Measurements from ENCODE around the gene PLCE1. TPM values are rescaled to one million over a fixed set of nuclear protein-coding genes. Genes with fewer than 3 reads are reported as not detected.

Gene PLCE1
- total and polyA plus RNA-seq, 10 of the 15 experiments (the other 5 are each of a cell fraction or from before 2014, with no cell fraction given): under 0.01 to 1.2 (median 0.03) TPM

DNA sequence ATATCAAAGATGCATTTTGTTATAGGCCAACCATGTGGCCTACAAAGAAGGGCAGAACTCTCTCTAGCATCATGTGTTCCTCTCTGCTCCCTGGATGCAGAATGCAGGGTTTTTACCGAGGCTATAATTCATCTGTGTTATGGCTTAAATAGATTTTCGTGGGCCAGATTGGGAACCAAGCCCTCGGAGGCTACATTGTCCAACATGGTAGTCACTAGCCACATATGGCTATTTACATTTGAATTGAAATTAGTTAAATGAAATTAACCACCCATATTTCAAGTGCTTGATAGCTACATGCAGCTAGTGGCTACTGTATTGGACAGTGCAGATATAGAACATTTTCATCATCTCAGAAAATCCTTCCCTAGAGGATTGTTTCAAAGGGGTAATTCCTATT, 2.8 kb downstream of the PLCE1 start:
- ChIA-PET CTCF (no interaction called here), RAD21 (ENCODE audit: unreplicated experiment) (no interaction called here), POLR2A (no interaction called here), SMC1A (ENCODE audit: uncharacterized antibody, unreplicated experiment) (no interaction called here)
- Histone ChIP-seq H3K4me2 (ENCODE audit: control insufficient read depth, insufficient read depth) (no peak overlapping the region), H2AFZ (ENCODE audit: control insufficient read depth, low read depth, low read length) (no peak overlapping the region), H3K36me3 (ENCODE audit: control insufficient read depth in 2 of 2, insufficient read depth in 2 of 2, low read length in 1 of 2) (no peaks in the 10 kb centered on the region), H3K4me1 (ENCODE audit: control insufficient read depth, insufficient read depth, low read length) (no peaks in the 10 kb centered on the region), H3K4me3 (no peak overlapping the region), H3K27me3 (replicated peaks in 1 of 2; ENCODE audit: control insufficient read depth in 2 of 2, insufficient read depth in 2 of 2, low read length in 1 of 2) (peaks cover 4 to 22% of the 10 kb centered on the region in 2 experiments), H3K27ac (ENCODE audit: control insufficient read depth, insufficient read depth) (no peak overlapping the region), H4K20me1 (ENCODE audit: control insufficient read depth, insufficient read depth) (no peaks in the 10 kb centered on the region), H3K9ac (ENCODE audit: control insufficient read depth, insufficient read depth, low read length) (no peak overlapping the region), H3K9me3 (replicated peaks; ENCODE audit: control insufficient read depth, insufficient read depth, low read length) (no peaks in the 10 kb centered on the region), H3K79me2 (ENCODE audit: control insufficient read depth, insufficient read depth, low read length) (no peaks in the 10 kb centered on the region)
- no peak for ATAC-seq
- no peak for FAIRE-seq
- 22% methylated on average over 3 of the region's 3 CpGs for WGBS (ENCODE audit: insufficient coverage, insufficient replicate concordance, low lambda C conversion rate, missing lambda C conversion rate)
- in situ Hi-C loops (cut with MboI): no loop called here
- intact Hi-C loops (cut with micrococcal nuclease; ENCODE audit: unreplicated experiment): no loop called here
- no peak for DNase-seq (ENCODE audit: low read depth, low spot score)
- no TSS peak for BruUV-seq (replicated peaks)
- TF ChIP-seq NR2C2 (IDR thresholded peaks at IDR 0.05; ENCODE audit: borderline replicate concordance, control insufficient read depth, insufficient read length, low read depth) (no peak), MTA2 (IDR thresholded peaks at IDR 0.05; ENCODE audit: low read depth) (no peak), BCL11A (IDR thresholded peaks at IDR 0.05; ENCODE audit: low read depth, low read length) (no peak), RUNX3 (IDR thresholded peaks at IDR 0.05; ENCODE audit: low read length) (no peak), KDM1A (IDR thresholded peaks at IDR 0.05; ENCODE audit: borderline replicate concordance) (no peak), CHD2 (IDR thresholded peaks at IDR 0.05; ENCODE audit: borderline replicate concordance, low read depth, low read length) (no peak), CREM (IDR thresholded peaks at IDR 0.05; ENCODE audit: low read depth) (no peak)
- TF ChIP-seq, protein P1, sequence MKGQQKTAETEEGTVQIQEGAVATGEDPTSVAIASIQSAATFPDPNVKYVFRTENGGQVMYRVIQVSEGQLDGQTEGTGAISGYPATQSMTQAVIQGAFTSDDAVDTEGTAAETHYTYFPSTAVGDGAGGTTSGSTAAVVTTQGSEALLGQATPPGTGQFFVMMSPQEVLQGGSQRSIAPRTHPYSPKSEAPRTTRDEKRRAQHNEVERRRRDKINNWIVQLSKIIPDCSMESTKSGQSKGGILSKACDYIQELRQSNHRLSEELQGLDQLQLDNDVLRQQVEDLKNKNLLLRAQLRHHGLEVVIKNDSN (IDR thresholded peaks at IDR 0.05; ENCODE audit: borderline replicate concordance, extremely low read length, insufficient read depth, low read depth, low read length): no peak
- TF ChIP-seq, protein P2, sequence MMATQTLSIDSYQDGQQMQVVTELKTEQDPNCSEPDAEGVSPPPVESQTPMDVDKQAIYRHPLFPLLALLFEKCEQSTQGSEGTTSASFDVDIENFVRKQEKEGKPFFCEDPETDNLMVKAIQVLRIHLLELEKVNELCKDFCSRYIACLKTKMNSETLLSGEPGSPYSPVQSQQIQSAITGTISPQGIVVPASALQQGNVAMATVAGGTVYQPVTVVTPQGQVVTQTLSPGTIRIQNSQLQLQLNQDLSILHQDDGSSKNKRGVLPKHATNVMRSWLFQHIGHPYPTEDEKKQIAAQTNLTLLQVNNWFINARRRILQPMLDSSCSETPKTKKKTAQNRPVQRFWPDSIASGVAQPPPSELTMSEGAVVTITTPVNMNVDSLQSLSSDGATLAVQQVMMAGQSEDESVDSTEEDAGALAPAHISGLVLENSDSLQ (IDR thresholded peaks at IDR 0.05): no peak
- TF ChIP-seq, protein P3, sequence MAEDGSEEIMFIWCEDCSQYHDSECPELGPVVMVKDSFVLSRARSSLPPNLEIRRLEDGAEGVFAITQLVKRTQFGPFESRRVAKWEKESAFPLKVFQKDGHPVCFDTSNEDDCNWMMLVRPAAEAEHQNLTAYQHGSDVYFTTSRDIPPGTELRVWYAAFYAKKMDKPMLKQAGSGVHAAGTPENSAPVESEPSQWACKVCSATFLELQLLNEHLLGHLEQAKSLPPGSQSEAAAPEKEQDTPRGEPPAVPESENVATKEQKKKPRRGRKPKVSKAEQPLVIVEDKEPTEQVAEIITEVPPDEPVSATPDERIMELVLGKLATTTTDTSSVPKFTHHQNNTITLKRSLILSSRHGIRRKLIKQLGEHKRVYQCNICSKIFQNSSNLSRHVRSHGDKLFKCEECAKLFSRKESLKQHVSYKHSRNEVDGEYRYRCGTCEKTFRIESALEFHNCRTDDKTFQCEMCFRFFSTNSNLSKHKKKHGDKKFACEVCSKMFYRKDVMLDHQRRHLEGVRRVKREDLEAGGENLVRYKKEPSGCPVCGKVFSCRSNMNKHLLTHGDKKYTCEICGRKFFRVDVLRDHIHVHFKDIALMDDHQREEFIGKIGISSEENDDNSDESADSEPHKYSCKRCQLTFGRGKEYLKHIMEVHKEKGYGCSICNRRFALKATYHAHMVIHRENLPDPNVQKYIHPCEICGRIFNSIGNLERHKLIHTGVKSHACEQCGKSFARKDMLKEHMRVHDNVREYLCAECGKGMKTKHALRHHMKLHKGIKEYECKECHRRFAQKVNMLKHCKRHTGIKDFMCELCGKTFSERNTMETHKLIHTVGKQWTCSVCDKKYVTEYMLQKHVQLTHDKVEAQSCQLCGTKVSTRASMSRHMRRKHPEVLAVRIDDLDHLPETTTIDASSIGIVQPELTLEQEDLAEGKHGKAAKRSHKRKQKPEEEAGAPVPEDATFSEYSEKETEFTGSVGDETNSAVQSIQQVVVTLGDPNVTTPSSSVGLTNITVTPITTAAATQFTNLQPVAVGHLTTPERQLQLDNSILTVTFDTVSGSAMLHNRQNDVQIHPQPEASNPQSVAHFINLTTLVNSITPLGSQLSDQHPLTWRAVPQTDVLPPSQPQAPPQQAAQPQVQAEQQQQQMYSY (CRISPR knock-in tag; IDR thresholded peaks at IDR 0.05): no peak

Data from GM12878 (cell line).